HEK293T (cell line): ENCODE results near the gene PPP5C.
"Not testable (repeated sequence)": the region's sequence is repeated elsewhere in the genome, so short reads cannot be mapped to it uniquely, and the experiment has no call there.

Experiments used
- CTCF ChIA-PET: fragments of 350-600 bp; formaldehyde crosslinking; extraction: SDS; loops from one replicate; lab custom pipeline; 2021; ENCODE audit warnings: antibody characterized with exemption, inconsistent platforms; lab: Yijun Ruan, JAX
- POLR2A ChIA-PET: fragments of 350-600 bp; formaldehyde crosslinking; extraction: SDS; loops from one replicate; lab custom pipeline; 2020; ENCODE audit warnings: antibody characterized with exemption, inconsistent platforms; lab: Yijun Ruan, JAX
- DNase-seq: peaks from one replicate; pipeline ENCODE4 v3.0.0; 2012; ENCODE audit warnings: mixed read lengths; ENCODE audit errors: extremely low spot score
- ARNT ChIP-seq: fragments of 450-650 bp; IDR thresholded peaks from 2 replicates; pipeline ENCODE4 v1.6.1; 2017; ENCODE audit warnings: mild to moderate bottlenecking
- BHLHE40 ChIP-seq: fragments of 450-650 bp; IDR thresholded peaks from 2 replicates; pipeline ENCODE4 v1.6.1; 2016; ENCODE audit warnings: mild to moderate bottlenecking, moderate library complexity, borderline replicate concordance
- CTBP1 ChIP-seq: fragments of 450-650 bp; IDR thresholded peaks from 2 replicates; pipeline ENCODE4 v1.6.1; 2016; ENCODE audit warnings: borderline replicate concordance
- ELF4 ChIP-seq: fragments of 450-650 bp; IDR thresholded peaks from 2 replicates; pipeline ENCODE4 v1.6.1; 2017; ENCODE audit warnings: antibody characterized with exemption
- FOXA1 ChIP-seq: fragments of 450-650 bp; IDR thresholded peaks from 2 replicates; pipeline ENCODE4 v1.6.1; 2016; ENCODE audit warnings: mild to moderate bottlenecking
- FOXK2 ChIP-seq: fragments of 450-650 bp; IDR thresholded peaks from 2 replicates; pipeline ENCODE4 v1.6.1; 2016; ENCODE audit warnings: mild to moderate bottlenecking
- FOXM1 ChIP-seq: fragments of 450-650 bp; IDR thresholded peaks from 2 replicates; pipeline ENCODE4 v1.6.1; 2017; ENCODE audit warnings: mild to moderate bottlenecking, borderline replicate concordance
- HDGF ChIP-seq: fragments of 450-650 bp; IDR thresholded peaks from 2 replicates; pipeline ENCODE4 v1.6.1; 2017; ENCODE audit warnings: antibody characterized with exemption, borderline replicate concordance
- L3MBTL2 ChIP-seq: fragments of 450-650 bp; conservative IDR thresholded peaks from 2 replicates; pipeline ENCODE4 v1.6.1; 2016; ENCODE audit warnings: mild to moderate bottlenecking
- NFRKB ChIP-seq: fragments of 450-650 bp; IDR thresholded peaks from 2 replicates; pipeline ENCODE4 v1.6.1; 2016; ENCODE audit warnings: mild to moderate bottlenecking, moderate library complexity
- PKNOX1 ChIP-seq: fragments of 450-650 bp; IDR thresholded peaks from 2 replicates; pipeline ENCODE4 v1.6.1; 2016
- SP1 ChIP-seq: fragments of 450-650 bp; IDR thresholded peaks from 2 replicates; pipeline ENCODE4 v1.6.1; 2017
- SUZ12 ChIP-seq: fragments of 450-650 bp; IDR thresholded peaks from 2 replicates; pipeline ENCODE4 v1.6.1; 2016; ENCODE audit warnings: mild to moderate bottlenecking
- TARDBP ChIP-seq: fragments of 450-650 bp; IDR thresholded peaks from 2 replicates; pipeline ENCODE4 v1.6.1; 2016
- ZNF384 ChIP-seq: fragments of 450-650 bp; IDR thresholded peaks from 2 replicates; pipeline ENCODE4 v1.6.1; 2016

The PPP5C gene

GRCh38 chr19:46309056-46309455, 37.8 kb upstream of the PPP5C start:
- TF ChIP-seq CTBP1 (no peak), ZNF384 (no peak), HDGF (no peak), SUZ12 (no peak), ELF4 (no peak), SP1 (no peak), TARDBP (no peak), PKNOX1 (no peak), ARNT (no peak), FOXK2 (no peak)
- no peak for DNase-seq
- ChIA-PET POLR2A (no interaction called here), CTCF (no interaction called here)

- TF ChIP-seq FOXK2 (no peak), TARDBP (no peak), CTBP1 (no peak), L3MBTL2 (no peak), ARNT (no peak), FOXA1 (no peak), HDGF (no peak), PKNOX1 (no peak), ZNF384 (no peak), ELF4 (no peak), BHLHE40 (no peak), SUZ12 (no peak), NFRKB (no peak), SP1 (no peak), FOXM1 (no peak)
- DNase-seq: no peak
- ChIA-PET POLR2A (no interaction called here), CTCF (no interaction called here)
These were observed 35.4 kb upstream of the PPP5C start for GRCh38 chr19:46311444-46311843.

GRCh38 chr19:46313540-46314469, 33.1 kb upstream of the PPP5C start:
- POLR2A ChIA-PET, CTCF ChIA-PET, DNase-seq: not testable (repeated sequence)

GRCh38 chr19:46317339-46317738, 29.5 kb upstream of the PPP5C start:
- TF ChIP-seq ARNT (no peak), FOXA1 (no peak), FOXM1 (no peak), BHLHE40 (no peak), ELF4 (no peak), PKNOX1 (no peak)
- no peak for DNase-seq
- POLR2A ChIA-PET: no interaction called here
- CTCF ChIA-PET: no interaction called here

- POLR2A ChIA-PET: no interaction called here
- TF ChIP-seq BHLHE40 (no peak), SUZ12 (no peak), TARDBP (no peak), L3MBTL2 (no peak), NFRKB (no peak)
- CTCF ChIA-PET: no interaction called here
- no peak for DNase-seq
These were observed 27.3 kb upstream of the PPP5C start for GRCh38 chr19:46319613-46320012.

- TF ChIP-seq ARNT: no peak
- no peak for TF ChIP-seq FOXM1
- no peak for TF ChIP-seq BHLHE40
- POLR2A ChIA-PET: interaction anchor here (0.6 kb wide), 1 partner anchor 280 kb away, joined by 3 read pairs; the partner anchor contains the start of gene CALM3
- DNase-seq: no peak
These were observed 26.3 kb upstream of the PPP5C start for GRCh38 chr19:46320559-46320958.

GRCh38 chr19:46321653-46322052, 25.2 kb upstream of the PPP5C start:
- no peak for DNase-seq
- ChIA-PET POLR2A (no interaction called here), CTCF (no interaction called here)
- TF ChIP-seq FOXA1 (no peak), SP1 (no peak), SUZ12 (no peak), PKNOX1 (no peak), NFRKB (no peak)

More at GRCh38 chr19:46320559-46320958, 26.3 kb upstream of the PPP5C start:
- CTCF ChIA-PET: no interaction called here

GRCh38 chr19:46323227-46323626, 23.7 kb upstream of the PPP5C start:
- CTCF ChIA-PET, POLR2A ChIA-PET, DNase-seq: not testable (repeated sequence)
